Stimulated activated memory B cell treated with anti-CD40 and anti-IgM and Interleukin-4, amounts not matched to agents 10 μg/mL and 1 μg/mL and 100 μg/mL, for 72 hours (primary cell): Measurements from ENCODE around the gene EFHD2.
"Not testable (repeated sequence)": the region's sequence is repeated elsewhere in the genome, so short reads cannot be mapped to it uniquely, and the experiment has no call there.

Experiments used
- ATAC-seq: fragments of 150-1000 bp; cut with Tn5 transposase; 2 replicates; pipeline ENCODE4 v1.10.0; 2021
- H3K27ac Mint-ChIP-seq: one replicate; pipeline ENCODE4 v1.8.0; 2022; ENCODE audit warnings: mild to moderate bottlenecking, mixed read lengths
- H3K27me3 Mint-ChIP-seq: one replicate; pipeline ENCODE4 v1.8.0; 2022; ENCODE audit warnings: mixed read lengths
- H3K36me3 Mint-ChIP-seq: one replicate; pipeline ENCODE4 v1.8.0; 2022; ENCODE audit warnings: mixed read lengths
- H3K4me1 Mint-ChIP-seq: one replicate; pipeline ENCODE4 v1.8.0; 2022; ENCODE audit warnings: mixed read lengths
- H3K4me3 Mint-ChIP-seq: one replicate; pipeline ENCODE4 v1.8.0; 2022; ENCODE audit warnings: mild to moderate bottlenecking, moderate library complexity, mixed read lengths
- H3K9me3 Mint-ChIP-seq: one replicate; pipeline ENCODE4 v1.8.0; 2022; ENCODE audit warnings: mixed read lengths

Gene EFHD2

GRCh38 chr1:15428815-15429435, 19.2 kb downstream of the EFHD2 start:
- peak; percentile 31 for ATAC-seq
- Mint-ChIP-seq H3K27me3 (no peaks in the 10 kb centered on the region), H3K4me3 (no peak overlapping the region), H3K4me1 (peaks cover 10% of the 10 kb centered on the region), H3K36me3 (peaks cover 39% of the 10 kb centered on the region), H3K9me3 (no peaks in the 10 kb centered on the region), H3K27ac (no peak overlapping the region)

DNA sequence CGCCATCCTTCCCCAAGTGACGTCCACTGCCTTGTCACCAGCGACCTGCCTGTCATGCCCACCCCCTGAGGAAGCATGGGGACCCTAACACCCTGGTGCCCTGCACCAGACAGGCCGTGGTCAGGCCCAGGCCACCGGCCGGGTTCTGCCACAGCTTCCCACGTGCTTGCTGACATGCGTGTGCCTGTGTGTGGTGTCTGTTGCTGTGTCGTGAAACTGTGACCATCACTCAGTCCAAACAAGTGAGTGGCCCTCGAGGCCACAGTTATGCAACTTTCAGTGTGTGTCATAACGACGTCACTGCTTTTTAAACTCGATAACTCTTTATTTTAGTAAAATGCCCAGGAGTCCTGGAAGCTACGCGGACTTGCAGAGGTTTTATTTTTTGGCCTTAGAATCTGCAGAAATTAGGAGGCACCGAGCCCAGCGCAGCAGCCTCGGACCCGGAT, 20.0 kb downstream of the EFHD2 start:
- no peaks in the 10 kb centered on the region for H3K9me3 Mint-ChIP-seq
- H3K4me1 Mint-ChIP-seq: peaks cover 2% of the 10 kb centered on the region
- H3K4me3 Mint-ChIP-seq: no peak overlapping the region
- no peaks in the 10 kb centered on the region for H3K27me3 Mint-ChIP-seq
- H3K36me3 Mint-ChIP-seq: peaks cover 34% of the 10 kb centered on the region
- ATAC-seq: no peak
- no peak overlapping the region for H3K27ac Mint-ChIP-seq

- Mint-ChIP-seq H3K4me1 (no peaks in the 10 kb centered on the region), H3K27me3 (no peaks in the 10 kb centered on the region), H3K36me3 (peaks cover 27% of the 10 kb centered on the region), H3K4me3 (no peak overlapping the region), H3K27ac (no peak overlapping the region), H3K9me3 (no peaks in the 10 kb centered on the region)
- ATAC-seq: peak; percentile 78
Observed at GRCh38 chr1:15430787-15431570, 21.3 kb downstream of the EFHD2 start.

- H3K36me3 Mint-ChIP-seq: peaks cover 21% of the 10 kb centered on the region
- no peaks in the 10 kb centered on the region for H3K9me3 Mint-ChIP-seq
- H3K27ac Mint-ChIP-seq: no peak overlapping the region
- no peaks in the 10 kb centered on the region for H3K27me3 Mint-ChIP-seq
- H3K4me1 Mint-ChIP-seq: no peaks in the 10 kb centered on the region
- no peak for ATAC-seq
- no peak overlapping the region for H3K4me3 Mint-ChIP-seq
Observed at GRCh38 chr1:15431571-15431948, 21.9 kb downstream of the EFHD2 start.

DNA sequence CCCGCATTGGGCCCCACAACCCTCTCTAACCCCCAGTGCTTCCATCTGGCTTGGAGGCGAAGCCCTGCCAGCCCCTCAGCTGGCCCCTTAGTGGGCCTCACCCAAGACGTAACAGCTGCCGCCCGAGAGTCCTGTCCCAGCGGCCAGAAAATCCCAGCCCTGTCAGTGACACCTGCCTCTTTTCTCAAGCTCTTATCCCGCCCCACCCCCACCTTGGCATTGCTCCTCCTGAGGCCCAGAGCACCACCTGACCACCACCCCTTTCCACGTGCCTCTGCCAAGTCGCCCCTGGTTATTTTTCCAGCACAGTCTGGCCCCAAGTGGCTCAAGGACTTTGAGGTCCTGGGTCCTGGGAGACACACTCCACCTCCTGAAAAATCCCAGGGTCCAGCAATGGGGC, 22.6 kb downstream of the EFHD2 start:
- H3K27ac Mint-ChIP-seq: no peak overlapping the region
- H3K36me3 Mint-ChIP-seq: peaks cover 13% of the 10 kb centered on the region
- H3K4me3 Mint-ChIP-seq: no peak overlapping the region
- H3K27me3 Mint-ChIP-seq: no peaks in the 10 kb centered on the region
- H3K4me1 Mint-ChIP-seq: no peaks in the 10 kb centered on the region
- ATAC-seq: no peak
- H3K9me3 Mint-ChIP-seq: no peaks in the 10 kb centered on the region

DNA sequence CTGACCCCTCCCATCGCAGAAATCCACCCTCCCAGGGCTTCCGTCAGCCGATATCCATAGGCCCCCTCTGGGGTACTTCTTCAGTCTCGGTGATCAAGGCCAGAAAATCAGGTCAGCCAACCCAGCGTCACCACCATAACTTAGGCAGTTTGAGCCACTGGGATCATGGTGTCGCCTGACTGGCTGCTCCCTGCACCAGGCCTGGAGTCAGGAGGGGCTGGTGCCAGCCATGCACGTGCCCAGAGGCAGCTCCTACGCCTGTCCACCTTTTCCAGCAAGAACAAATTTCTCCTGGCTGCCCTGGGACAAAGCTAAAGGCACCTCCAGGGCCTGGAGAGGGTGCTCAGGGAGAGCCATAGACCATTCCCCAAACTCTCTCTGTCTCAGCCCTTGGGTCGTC, 23.8 kb downstream of the EFHD2 start:
- Mint-ChIP-seq H3K4me3 (no peak overlapping the region), H3K36me3 (peaks cover 2% of the 10 kb centered on the region), H3K27ac (no peak overlapping the region), H3K9me3 (no peaks in the 10 kb centered on the region), H3K27me3 (no peaks in the 10 kb centered on the region), H3K4me1 (no peaks in the 10 kb centered on the region)
- ATAC-seq: no peak

DNA sequence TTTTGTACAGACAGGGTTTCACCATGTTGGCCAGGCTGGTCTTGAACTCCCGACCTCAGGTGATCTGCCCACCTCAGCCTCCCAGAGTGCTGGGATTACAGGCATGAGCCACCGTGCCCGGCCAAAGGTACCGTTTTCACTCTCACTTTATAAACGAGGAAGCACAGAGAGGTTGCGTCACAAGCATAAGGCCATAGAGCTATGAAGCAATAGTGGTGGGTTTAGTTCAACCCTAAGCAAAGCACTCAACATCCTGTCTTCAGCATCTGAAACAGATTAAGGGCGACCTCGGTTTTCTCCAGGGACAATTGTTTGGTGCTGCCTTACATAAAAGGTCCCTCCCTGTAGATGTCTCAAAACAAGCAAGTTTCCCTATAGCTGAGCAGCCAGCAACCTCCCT, 25.1 kb downstream of the EFHD2 start:
- H3K36me3 Mint-ChIP-seq, H3K4me3 Mint-ChIP-seq, H3K9me3 Mint-ChIP-seq, ATAC-seq, H3K4me1 Mint-ChIP-seq, H3K27me3 Mint-ChIP-seq, H3K27ac Mint-ChIP-seq: not testable (repeated sequence)

DNA sequence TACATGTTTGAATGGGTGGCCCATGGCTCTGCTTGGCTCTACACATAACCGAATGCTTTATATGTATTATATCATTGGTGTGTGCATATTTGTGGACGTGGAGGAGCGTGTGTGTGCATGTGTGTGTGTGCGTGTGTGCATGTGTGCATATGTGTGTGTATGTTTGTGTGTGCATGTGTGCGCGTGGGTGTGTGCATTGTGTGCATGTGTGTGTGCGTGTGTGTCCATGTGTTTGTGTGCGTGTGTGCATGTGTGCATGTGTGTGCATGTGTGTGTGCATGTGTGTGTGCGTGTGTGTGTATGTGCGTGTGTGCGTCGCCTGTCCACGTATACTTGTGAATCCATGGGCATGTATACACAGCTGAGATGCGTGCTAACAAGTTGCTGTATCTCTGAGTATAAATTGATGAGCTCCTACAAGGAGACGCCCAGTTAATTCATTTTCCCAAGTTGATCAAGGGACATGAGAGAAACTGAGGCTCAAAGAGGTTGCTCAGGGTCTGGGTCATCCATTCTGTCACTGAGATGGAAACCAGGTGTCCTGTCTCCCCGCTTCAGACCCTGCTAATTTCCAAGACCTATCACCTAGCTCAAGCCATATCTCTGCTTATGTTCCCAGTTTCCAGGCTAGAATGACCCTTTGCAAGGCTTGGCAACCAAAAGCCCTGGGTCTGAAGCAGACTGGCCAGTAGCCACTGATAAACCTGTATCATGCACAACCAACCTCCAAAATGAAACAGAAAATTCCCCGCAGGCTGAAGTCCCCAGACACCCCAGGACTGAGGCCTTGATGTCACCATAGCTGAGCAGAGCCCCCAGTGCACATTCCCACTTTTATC, 25.8 kb downstream of the EFHD2 start:
- no peak overlapping the region for H3K4me3 Mint-ChIP-seq
- H3K27ac Mint-ChIP-seq: no peak overlapping the region
- H3K36me3 Mint-ChIP-seq: no peaks in the 10 kb centered on the region
- no peaks in the 10 kb centered on the region for H3K9me3 Mint-ChIP-seq
- no peaks in the 10 kb centered on the region for H3K4me1 Mint-ChIP-seq
- peaks cover 1% of the 10 kb centered on the region for H3K27me3 Mint-ChIP-seq
- ATAC-seq: no peak

DNA sequence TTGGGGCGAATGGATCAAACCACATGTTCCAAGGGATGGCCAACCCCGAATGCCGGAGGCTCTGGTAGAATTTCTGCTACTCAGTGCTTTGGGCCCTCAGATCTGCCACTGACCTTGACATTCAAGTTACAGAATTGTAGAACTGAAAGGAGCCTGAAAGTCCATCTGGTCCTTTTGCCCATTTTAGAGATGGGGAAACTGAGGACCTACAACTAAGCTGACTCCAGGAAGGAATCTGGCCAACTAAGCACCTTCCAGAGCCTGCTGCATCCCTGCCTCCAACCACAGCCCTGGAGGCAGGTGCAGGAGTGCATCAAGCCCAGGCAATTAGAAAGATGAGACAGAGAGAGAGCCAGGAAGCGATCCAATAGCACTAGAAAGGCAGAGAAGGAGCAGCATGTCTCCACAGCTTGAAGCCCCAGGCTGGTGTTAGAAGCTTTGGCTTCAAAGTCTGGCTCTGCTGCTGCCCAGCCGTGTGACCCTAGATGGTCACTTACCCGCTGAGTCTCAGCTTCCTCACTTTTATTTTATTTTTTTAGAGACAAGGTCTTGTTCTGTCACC, 27.3 kb downstream of the EFHD2 start:
- no peaks in the 10 kb centered on the region for H3K36me3 Mint-ChIP-seq
- no peak for ATAC-seq
- no peak overlapping the region for H3K27ac Mint-ChIP-seq
- H3K27me3 Mint-ChIP-seq: peaks cover 16% of the 10 kb centered on the region
- H3K9me3 Mint-ChIP-seq: no peaks in the 10 kb centered on the region
- H3K4me1 Mint-ChIP-seq: no peaks in the 10 kb centered on the region
- H3K4me3 Mint-ChIP-seq: no peak overlapping the region

GRCh38 chr1:15439325-15439724, 29.6 kb downstream of the EFHD2 start:
- no peak for ATAC-seq
- no peaks in the 10 kb centered on the region for H3K9me3 Mint-ChIP-seq
- H3K27ac Mint-ChIP-seq: no peak overlapping the region

DNA sequence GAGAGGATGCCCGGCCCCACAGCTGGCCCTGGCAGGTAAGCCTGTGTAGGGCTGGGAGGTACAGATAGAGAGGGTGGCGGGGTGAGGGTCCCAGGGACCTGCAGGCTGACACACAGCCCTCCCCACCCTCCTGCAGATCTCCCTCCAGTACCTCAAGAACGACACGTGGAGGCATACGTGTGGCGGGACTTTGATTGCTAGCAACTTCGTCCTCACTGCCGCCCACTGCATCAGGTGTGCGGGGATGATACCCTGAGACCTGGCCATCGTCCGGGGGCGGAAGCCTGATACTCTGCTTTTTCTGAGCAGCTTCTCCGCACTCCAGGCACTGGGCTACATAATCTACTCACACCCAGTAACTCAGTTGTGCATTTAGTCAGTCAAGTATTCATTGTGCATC, 30.7 kb downstream of the EFHD2 start:
- no peak overlapping the region for H3K27ac Mint-ChIP-seq
- H3K9me3 Mint-ChIP-seq: no peaks in the 10 kb centered on the region
- no peaks in the 10 kb centered on the region for H3K4me1 Mint-ChIP-seq
- no peaks in the 10 kb centered on the region for H3K36me3 Mint-ChIP-seq
- ATAC-seq: no peak
- no peak overlapping the region for H3K4me3 Mint-ChIP-seq
- H3K27me3 Mint-ChIP-seq: peaks cover 45% of the 10 kb centered on the region

More at GRCh38 chr1:15439325-15439724, 29.6 kb downstream of the EFHD2 start:
- Mint-ChIP-seq H3K4me3 (no peak overlapping the region), H3K4me1 (no peaks in the 10 kb centered on the region), H3K27me3 (peaks cover 35% of the 10 kb centered on the region), H3K36me3 (no peaks in the 10 kb centered on the region)

DNA sequence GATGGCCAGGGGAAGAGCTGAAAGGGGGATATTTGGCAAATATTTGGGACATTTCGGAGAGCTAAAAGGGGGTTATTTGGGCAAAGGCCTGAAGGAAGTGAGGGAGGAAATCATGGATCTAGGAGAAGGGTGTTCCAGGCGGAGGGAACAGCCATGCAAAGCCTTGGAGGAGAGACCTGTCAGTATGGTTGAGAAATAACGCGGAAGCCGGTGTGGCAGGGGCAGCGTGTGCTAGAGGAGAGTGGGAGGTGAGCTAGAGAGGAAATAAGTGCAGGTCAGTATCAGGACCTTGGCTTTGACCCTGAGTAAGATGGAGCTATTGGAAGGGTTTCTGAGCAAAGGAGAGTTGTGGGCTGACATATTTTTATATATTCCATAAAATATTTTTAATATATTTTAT, 31.6 kb downstream of the EFHD2 start:
- no peaks in the 10 kb centered on the region for H3K36me3 Mint-ChIP-seq
- no peak overlapping the region for H3K4me3 Mint-ChIP-seq
- peaks cover 54% of the 10 kb centered on the region for H3K27me3 Mint-ChIP-seq
- H3K9me3 Mint-ChIP-seq: no peaks in the 10 kb centered on the region
- no peak overlapping the region for H3K27ac Mint-ChIP-seq
- no peak for ATAC-seq
- no peaks in the 10 kb centered on the region for H3K4me1 Mint-ChIP-seq

- peaks cover 62% of the 10 kb centered on the region for H3K27me3 Mint-ChIP-seq
- ATAC-seq: no peak
- no peak overlapping the region for H3K27ac Mint-ChIP-seq
- H3K4me3 Mint-ChIP-seq: no peak overlapping the region
- H3K4me1 Mint-ChIP-seq: no peaks in the 10 kb centered on the region
- no peaks in the 10 kb centered on the region for H3K36me3 Mint-ChIP-seq
- H3K9me3 Mint-ChIP-seq: no peaks in the 10 kb centered on the region
Observed at GRCh38 chr1:15442119-15442518, 32.4 kb downstream of the EFHD2 start.

GRCh38 chr1:15442759-15443158, 33.1 kb downstream of the EFHD2 start:
- Mint-ChIP-seq H3K4me3 (no peak overlapping the region), H3K27me3 (peaks cover 69% of the 10 kb centered on the region), H3K9me3 (no peaks in the 10 kb centered on the region), H3K27ac (no peak overlapping the region), H3K4me1 (no peaks in the 10 kb centered on the region), H3K36me3 (no peaks in the 10 kb centered on the region)
- no peak for ATAC-seq

- ATAC-seq: no peak
- no peaks in the 10 kb centered on the region for H3K9me3 Mint-ChIP-seq
- peaks cover 69% of the 10 kb centered on the region for H3K27me3 Mint-ChIP-seq
- no peaks in the 10 kb centered on the region for H3K36me3 Mint-ChIP-seq
- H3K4me1 Mint-ChIP-seq: no peaks in the 10 kb centered on the region
- H3K27ac Mint-ChIP-seq: no peak overlapping the region
- no peak overlapping the region for H3K4me3 Mint-ChIP-seq
Observed at GRCh38 chr1:15443281-15443680, 33.6 kb downstream of the EFHD2 start.
